ENCODE measurements around the gene PLEKHA1.

The PLEKHA1 gene

DNA sequence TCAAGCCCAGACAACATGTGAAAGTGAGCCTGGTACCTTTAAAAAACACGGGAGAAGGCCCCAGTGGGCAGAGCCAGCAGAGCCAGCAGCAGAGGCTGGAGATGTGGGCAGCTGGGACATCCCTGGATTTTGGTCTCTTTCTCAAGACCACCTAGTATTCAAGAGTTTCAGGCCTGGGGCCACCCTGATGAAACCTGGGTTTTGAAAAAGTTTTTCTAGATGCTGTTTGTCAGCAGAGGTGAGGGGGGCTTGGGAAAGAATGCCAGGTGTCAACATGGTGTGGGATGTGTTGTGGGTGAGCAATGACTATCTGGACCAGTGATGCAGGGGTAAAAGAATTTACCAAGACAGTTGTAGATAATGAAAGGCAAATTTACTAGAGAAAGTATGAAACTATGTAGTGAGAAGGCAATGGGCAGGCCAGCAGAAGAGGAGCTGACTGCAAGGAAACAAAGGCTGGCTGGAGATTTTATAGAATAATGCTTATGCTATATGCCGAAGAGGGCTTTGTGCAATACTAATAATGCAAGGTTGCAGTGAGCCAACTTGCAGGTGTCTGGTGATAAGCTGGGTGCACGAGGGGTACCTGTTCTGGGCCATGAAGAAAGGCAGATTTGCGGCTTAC is 28.1 kb upstream of the PLEKHA1 start:
- no peak for DNase-seq (ENCODE audit: low read depth, low spot score)

DNA sequence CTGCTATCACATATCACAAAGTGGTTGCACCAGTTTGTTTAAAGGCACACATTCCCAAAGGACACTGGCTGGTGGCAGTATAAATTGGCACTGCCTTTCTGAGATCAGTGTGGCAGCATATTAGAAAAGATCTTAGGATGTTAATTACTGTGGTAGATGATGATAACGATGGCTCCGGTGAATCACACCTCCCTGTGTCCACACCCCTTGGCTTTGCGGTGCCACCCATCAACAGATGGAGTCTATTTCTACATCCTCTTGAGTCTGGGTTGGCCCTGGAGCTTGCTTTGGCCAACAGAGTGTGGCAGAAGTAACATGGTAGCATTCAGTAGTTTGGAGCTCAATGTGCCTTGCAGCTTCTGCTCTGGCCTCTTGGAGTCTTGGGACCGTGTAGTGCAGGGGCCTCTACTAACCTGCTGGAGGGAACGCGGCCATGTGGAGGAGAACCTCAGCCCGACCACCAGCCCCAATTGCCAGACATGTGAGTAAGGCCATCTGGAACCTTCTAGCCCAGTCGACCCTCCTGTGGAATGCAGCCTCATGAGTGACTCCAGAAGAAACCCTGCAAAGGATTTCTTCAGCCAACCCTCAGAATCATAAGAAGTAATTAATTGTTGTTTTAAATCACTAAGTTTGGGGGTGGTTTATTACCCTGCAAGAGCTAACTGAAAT is 27.2 kb upstream of the PLEKHA1 start:
- DNase-seq (ENCODE audit: low read depth, low spot score): no peak

GRCh38 chr10:122348512-122348911 is 26.0 kb upstream of the PLEKHA1 start:
- no peak for DNase-seq (ENCODE audit: low read depth, low spot score)

GRCh38 chr10:122348935-122349361 is 25.6 kb upstream of the PLEKHA1 start:
- DNase-seq (ENCODE audit: low read depth, low spot score): no peak

DNA sequence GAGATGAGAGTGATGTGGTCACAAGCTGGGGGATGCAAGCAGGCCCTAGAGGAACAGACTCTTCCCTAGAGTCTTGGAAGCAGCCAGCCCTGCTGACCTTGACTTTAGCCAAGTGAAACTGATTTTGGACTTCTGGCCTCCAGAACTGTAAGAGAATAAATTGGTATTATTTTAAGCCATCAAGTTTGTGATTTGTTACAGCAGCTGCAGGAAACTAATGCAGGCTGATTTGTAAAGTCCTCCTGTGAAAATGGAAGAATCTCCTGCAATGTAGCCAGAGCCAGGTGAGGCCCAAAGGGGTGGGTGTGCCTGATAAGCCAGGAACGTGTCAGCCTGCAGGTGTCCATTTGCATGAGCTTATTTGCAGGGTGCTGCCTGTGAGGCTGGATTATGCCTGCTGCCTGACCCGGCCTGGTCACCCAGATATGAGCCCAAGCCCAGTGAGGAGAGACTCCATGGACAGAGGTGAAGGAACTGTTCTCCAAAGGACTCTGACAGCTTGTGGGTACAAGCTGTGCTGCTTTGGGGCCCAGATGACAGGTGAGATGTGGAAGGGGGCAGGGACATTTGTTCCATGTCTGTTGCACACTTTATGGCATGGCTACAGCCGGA is 24.6 kb upstream of the PLEKHA1 start:
- no peak for DNase-seq (ENCODE audit: low read depth, low spot score)

GRCh38 chr10:122350893-122351292 is 23.6 kb upstream of the PLEKHA1 start:
- DNase-seq (ENCODE audit: low read depth, low spot score): no peak

DNA sequence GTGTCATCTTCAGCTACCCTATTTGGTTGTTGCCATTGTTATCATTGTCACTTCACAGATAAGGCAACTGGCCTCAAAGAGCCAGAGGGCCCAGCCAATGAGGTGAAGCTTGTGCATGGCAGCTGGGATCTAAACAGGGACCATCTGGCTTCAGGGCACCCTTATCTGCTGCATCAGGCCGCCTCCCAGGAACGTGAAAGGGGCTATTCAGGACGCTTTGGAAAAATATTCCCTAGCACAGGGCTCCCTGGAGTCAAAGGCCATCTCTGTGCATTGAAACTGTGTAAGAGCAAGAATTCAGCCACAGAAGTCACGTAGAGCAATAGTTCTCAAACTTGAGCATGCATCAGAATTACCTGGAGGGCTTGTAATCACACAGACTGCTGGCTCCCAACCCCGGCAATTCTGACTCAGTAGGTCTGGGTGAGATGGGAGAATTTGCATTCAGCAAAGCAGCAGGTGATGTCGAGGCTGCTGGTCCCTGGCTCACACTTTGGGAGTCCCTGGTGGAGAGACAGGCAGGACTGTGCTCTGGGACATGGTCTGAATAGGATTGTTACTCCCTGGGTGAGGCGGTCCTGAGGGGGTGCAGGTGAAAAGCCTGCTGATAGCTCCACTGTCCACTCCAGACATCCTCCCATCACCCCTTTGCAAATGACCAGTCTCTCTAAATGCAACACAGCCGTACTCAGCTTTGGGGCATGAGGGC is 21.5 kb upstream of the PLEKHA1 start:
- no peak for DNase-seq (ENCODE audit: low read depth, low spot score)

- DNase-seq (ENCODE audit: low read depth, low spot score): no peak
These were observed 20.1 kb upstream of the PLEKHA1 start for GRCh38 chr10:122354383-122354782.

DNA sequence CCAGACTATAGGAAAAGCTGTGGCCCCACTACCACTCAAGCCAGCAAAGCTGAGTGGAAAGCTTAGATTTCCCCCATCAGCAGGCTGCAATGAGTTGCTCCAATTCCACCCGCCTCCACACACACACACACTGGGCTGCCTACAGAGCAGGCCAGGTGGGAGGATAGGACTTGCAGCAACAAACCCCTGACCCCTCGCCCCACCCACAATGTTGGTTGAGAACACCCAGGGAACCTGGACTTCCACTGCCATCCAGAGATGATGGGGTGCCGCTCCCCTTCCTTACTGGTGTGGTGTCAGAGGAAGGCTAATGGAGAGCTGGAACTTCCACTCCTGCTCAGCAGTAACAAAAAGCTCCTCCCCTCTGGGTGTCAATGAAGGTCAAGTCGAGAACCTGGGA is 16.8 kb upstream of the PLEKHA1 start:
- DNase-seq (ENCODE audit: low read depth, low spot score): no peak

GRCh38 chr10:122359621-122360020 is 14.9 kb upstream of the PLEKHA1 start:
- DNase-seq (ENCODE audit: low read depth, low spot score): no peak

GRCh38 chr10:122361046-122361445 is 13.5 kb upstream of the PLEKHA1 start:
- no peak for DNase-seq (ENCODE audit: low read depth, low spot score)

DNA sequence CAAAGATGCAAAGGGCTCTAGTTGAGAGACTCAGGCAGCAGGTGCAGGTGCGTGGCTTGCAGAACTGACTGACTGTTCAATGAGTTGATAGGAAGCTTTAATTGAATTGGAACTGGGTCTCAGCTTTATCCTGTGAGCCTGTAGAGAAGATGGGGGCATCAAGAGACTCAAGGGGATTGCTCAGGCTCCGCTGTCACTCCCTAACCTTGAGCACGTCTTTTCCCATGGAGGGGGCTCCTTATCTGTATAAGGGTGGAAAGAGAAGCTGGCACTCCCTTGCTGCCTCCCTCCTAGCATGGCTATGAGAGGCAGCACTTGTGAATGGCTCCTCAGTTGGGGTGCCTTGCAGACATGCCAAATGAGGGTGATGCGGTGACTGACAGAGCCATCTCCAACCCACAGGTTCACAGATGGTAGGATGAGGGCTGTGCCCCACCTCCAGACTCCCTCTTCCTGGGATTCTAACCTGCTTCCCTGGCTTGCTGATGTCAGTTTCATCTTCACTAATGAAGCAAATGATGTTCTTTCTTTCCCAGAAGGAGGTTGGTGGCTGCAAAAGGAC is 12.4 kb upstream of the PLEKHA1 start:
- no peak for DNase-seq (ENCODE audit: low read depth, low spot score)

DNA sequence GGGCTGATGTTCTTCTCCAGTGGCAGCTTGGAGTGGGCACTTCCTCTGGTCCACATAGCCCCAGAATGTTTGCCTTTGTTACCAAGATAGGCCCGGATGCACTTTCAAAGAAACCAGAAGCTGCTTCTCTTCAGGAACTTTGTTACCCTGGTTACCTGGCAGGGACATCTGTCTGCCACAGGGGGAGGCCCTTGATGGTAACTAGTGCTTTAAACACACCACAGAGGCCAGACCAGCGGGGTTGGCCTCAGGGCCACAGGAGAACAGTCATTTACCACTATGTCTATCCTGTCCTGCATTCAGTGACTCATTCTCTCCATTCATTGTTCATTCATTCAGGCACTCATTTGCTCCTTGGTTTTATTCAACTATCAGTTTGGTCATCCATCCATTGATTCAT is 11.9 kb upstream of the PLEKHA1 start:
- DNase-seq (ENCODE audit: low read depth, low spot score): no peak

DNA sequence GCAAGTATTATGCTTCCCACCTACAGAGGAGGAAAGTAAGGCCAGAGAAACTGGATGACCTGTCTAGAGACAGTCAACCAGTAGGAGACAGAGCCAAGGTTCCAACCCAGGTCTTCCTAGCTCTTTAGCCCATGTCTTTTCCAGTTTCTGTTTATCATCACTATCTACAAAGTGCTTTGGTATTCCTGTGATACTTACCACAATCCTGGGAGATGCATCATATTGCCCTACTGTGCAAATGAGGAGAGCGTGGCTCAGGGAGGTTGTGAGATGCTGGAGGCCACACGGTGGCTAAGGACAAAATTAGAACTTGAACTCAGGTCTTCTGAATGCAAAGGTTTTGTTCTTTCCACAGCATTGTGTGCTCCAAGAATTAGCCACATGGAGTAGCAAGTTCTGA is 11.2 kb upstream of the PLEKHA1 start:
- DNase-seq (ENCODE audit: low read depth, low spot score): no peak

- no peak for DNase-seq (ENCODE audit: low read depth, low spot score)
These were observed 10.6 kb upstream of the PLEKHA1 start for GRCh38 chr10:122363722-122364463.

DNA sequence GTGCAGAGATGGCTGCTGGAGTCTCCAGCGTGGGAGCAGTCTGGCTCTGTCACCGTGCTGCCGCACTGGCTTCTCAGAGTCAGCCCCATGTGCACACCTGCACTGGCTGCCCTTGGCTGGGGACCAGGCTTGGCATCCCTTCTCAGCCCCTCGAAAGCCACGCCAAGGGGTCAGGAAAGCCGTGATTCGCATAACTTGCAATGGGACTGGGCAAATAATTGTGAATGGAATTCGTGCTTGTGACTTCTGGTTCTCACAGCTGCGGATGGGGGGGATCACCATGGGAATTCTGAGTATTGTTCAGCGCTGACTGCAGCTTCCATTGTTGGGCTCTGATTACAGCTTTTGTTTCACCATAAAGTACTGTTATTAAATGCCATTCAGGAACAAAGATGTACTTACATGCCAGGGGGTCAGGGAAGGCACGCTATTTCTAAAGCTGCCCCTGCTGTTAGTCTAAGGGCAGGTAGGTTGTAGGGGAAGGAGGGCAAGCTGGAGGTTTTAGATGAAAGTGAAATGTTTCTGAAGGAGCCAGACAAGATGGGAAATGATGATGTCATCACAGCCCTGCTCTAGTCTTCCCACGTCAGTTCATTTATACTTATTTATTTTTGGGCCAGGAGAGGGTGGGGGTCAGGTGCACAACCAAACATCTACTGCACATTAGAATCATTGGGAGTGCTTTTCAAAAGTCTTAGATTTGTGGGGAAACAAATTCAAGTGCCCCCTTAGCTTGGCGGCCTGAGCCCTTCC is 5.8 kb upstream of the PLEKHA1 start:
- DNase-seq (ENCODE audit: low read depth, low spot score): no peak

DNA sequence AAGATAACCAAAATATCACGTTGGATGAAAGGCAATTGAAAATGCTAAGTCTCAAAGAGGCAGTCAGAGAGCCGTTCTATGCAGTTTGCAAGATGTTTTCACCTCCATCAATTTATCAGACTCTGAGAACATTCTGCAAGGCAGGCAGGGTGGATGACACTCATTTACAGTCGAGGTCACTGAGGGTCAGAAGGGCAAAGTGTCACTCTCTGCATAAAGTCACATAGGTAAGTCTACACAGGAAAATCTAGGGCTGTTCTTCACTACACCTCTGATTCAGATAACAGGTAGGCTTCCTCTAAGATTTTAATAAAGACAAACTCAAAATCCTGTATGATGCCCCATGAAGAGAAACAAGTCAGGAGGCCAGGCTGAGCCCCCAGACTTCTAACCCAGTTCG is 1.4 kb upstream of the PLEKHA1 start:
- no peak for DNase-seq (ENCODE audit: low read depth, low spot score)

- DNase-seq (ENCODE audit: low read depth, low spot score): no peak
These were observed 787 bp upstream of the PLEKHA1 start for GRCh38 chr10:122373721-122374120.

DNA sequence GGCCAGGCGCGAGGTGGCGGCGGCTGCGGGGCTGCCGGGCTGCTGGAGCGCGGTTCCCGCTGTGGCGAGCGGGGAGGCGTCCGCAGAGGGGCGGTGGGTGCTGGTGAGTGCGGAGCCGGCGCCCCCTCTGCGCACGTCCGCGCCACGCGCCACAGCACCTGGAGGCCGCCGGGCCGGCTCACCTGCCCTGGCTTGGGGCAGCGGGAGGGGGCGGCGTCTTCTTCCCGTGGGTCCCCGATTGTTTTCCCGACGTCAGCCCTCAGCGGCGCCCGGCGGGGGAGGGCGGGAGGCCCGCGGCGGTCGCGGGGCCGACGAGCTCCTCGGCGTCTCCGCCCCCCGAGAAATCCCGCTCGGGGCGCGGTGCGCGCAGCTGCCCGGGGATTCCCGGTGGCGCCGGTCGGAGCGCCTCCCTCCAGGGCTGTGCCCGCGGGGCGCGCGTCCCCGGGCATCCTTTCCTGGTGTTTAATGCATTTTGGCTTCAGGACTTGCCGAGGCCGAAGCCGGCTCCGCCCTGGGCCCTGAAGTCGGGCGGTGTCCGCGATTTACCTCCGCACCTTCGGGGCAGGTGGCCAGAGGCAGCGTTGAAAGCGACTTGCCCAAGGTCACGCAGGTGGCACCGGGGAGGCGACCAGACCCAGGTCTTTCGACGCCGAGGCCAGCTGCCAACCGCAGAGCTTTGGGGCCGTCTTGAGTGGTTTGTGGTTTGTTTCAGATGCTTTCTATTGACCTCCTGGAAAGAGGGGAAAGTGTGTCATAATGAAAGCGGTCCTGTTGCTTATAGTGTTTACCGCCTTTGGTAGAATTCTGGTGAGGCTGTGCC is 561 bp downstream of the PLEKHA1 start:
- DNase-seq (ENCODE audit: low read depth, low spot score): peak; percentile 38

DNA sequence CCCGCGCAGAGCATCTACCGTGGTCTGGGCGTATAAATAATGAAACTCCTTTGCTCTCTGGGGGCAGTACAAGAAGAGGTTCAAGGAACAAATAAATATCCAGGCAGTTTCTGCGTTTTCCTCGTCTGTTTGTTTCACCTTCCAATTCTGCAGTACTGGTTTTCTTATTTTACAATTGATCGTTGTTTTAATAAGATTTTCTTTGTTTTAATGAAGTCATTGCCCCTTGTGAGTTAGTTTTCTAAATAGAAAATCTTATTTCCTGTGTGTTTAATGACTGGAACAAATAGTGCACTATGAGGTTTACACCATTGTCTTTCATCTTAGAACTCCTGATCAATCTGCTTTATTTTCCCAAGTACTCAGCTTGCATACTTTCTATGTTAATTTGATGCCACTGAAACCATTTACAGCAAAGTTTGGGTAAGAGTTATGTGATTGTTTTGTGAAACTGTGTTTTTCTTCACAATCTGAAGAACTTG is 1.2 kb downstream of the PLEKHA1 start:
- no peak for DNase-seq (ENCODE audit: low read depth, low spot score)

Data from brain pericyte (primary cell).